HG03025 (cell line): ENCODE results near the gene MFN2.
A peak's percentile ranks its signal among the peaks of the same experiment; 100 is the strongest.
"Not testable (repeated sequence)": the region's sequence is repeated elsewhere in the genome, so short reads cannot be mapped to it uniquely, and the experiment has no call there.

Source experiments
- ATAC-seq: cut with Tn5 transposase; IDR thresholded peaks from one replicate; pipeline ENCODE4 v1.9.1; 2021; ENCODE audit warnings: mild to moderate bottlenecking, moderate library complexity; ENCODE audit not compliant: unreplicated experiment, low FRiP score

Gene MFN2

DNA sequence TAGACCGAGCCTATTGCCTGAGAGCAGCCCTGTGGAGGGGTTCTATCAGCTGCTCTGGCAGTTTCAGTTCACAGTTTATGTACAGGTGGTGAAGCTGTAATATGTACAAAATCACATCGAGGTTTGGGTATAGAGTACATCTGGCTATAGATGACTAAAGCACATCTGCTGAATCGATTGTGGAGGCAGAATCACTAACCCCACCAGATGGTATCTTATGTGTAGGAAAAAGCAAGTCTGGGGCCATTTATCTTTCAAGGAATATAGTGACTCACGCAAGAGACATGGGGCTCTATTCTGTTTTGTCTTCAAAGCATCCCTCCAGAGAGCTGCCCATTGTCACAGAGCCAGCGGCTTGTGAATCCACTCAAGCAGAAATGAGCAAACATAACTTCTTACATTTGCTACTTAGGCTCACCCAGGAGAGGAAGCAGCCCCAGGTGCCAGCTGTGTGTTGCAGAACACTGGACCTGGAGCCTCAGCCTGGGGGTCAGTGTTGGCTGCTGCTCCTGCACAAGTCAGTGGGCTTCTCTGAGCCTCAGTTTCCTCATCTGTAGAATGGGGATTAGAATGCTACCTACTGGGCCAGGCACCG, 60.3 kb downstream of the MFN2 start:
- ATAC-seq = peak; percentile 50

DNA sequence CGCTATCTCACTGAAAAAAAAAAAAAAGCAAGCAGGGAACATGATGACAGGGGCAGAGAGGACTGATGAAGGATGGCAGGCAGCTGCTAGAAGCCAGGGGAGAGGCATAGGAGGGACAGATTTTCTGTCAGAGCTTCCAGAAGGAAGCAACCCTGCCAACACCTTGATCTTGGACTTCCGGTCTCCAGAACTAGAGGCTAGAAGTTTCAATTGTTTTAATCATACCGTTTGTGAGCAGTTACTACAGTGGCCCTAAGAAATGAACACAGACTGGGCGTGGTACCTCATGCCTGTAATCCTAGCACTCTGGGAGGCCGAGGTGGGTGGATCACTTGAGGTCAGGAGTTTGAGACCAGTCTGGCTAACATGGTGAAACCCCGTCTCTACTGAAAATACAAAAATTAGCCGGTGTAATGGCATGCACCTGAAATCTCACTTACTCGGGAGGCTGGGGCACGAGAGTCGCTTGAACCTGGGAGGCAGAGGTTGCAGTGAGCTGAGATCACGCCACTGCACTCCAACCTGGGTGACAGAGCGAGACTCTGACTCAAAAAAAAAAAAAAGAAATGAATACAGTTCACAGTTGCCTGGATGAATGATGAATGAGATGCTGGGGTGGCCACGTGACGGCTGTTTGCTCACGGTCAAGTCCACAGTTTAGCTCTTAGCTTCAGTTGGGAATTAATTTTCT, 64.1 kb downstream of the MFN2 start:
- not testable (repeated sequence) for ATAC-seq

DNA sequence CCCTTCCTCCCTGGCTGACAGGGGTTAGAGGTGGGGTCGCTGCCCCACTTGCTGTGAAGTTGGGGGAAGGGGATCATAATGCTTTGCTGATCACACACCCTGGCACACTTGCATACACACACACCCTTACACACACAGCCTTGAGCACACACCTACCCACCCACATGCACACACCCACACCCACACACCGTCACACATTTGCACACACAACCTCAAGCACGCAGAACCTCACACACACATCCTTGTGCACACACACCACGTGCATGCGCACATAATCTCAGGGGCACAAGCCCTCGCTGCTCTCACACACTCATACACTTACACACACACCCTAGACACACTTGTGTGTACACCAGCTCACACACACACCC, 66.5 kb downstream of the MFN2 start:
- ATAC-seq = no peak

DNA sequence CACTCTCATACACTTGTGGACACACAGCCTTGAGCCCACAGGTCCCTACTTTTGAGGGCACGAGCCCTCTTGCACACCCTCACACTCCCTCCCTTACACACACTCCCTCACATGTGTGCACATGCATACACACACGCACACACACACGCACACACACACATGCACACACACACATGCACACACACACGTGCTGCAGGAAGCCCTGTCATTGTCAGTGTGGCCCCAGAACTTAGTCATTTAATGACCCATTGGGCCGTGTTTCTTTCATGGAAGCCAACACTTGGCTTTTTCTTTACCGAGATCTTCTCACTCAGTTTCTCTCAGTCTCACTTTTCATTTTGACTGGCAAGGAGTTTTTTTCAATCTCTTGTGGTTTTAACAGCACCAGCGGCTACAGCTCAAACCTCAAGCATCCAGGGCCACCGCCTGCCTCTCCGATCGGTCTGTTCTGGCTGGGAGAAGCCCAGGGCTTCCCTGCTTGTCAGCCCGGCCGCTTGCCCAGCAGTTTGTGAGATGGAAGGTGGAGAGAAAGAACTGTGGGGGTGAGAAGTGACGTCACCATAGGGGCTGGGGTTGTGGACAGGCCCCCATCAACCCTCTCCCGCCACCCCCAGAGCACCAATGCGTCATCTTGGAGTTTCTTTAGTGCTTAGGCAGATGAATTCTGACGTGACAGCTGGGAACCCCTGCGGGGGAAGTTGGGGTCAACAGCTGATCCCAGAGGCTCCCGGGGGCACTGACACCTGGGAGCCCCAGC, 67.1 kb downstream of the MFN2 start:
- ATAC-seq = peak; percentile 38

DNA sequence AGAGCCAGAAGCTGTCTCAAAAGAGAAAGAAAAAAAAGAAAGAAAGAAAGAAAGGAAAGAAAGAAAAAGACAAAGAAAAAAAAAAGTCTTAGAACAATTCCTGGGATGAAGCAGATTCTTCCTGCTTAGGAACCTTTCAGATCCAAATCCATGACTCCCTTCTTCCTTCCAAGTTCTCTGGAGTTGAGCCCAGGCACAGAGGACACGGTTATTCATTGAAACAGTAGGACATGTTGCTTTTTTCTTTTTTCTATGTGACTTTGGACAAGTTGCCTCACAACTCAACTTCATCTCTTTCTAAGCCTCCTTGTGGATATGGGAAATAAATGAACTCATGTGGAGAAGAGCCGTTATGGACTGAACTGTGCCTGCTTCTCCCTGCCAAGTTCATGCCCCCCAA, 68.1 kb downstream of the MFN2 start:
- ATAC-seq = no peak

DNA sequence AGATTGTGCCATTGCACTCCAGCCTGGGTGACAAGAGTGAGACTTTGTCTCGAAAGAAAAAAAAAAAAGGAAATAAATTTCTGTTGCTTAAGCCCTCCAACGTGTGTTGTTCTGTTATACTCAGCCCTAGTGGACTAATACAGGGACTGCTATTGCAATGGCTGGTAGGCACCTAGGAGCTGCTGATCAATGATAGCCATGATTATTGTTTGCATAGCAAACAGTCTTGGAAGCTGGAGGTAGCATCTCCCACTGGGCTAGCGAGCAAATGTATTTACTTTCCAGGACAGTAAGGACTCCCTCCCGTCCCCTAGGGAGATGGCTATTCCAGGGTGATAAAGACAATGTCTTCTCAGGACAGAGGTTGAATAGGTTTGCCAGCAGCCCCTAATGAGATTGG, 69.4 kb downstream of the MFN2 start:
- no peak for ATAC-seq

DNA sequence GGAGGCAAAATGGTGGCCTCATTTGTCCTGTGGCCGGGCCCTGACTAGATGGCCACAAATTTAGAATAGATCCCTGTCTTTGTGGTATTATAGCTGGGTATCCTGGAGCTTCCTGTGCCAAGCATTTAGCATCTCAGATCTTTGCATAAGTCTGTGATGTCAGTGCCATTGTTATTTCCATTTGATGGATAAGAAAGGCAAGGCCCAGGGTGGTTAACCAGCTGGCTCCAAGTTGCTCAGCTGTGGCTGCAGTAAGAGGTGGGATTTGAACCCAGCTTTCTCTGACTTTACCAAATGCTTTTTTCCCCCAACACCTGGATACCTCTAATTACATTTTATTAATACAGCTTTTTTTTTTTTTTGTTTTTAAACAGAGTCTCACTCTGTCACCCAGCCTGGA, 71.1 kb downstream of the MFN2 start:
- no peak for ATAC-seq

DNA sequence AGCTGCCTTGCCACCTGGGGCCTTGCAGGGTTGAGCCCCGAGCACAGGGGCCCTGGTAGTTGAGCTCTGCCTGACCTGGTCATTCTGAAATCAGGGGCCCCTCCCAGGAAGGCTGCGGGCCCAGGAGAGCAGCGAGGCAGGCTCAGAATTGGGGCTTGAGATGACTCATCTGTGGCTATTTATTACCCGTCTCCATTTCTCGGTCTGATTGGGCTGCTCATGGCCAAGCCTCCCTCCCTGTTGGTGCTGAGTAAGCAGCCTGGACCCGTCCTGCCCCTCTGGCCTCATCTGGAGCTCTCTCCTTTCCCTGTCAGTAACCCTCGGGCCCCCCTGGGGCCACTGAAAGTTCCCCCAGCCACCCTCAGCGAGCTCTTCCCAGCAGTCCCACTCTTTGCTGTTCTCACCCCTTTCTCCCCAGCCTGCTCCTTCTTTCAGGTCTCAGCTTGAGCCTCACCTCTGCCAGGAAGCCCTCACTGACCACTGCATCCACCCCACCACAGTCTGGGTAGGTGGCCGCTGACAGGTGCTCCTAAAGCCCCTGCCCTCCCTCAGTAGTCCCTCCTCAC, 71.8 kb downstream of the MFN2 start:
- peak; percentile 54 for ATAC-seq

DNA sequence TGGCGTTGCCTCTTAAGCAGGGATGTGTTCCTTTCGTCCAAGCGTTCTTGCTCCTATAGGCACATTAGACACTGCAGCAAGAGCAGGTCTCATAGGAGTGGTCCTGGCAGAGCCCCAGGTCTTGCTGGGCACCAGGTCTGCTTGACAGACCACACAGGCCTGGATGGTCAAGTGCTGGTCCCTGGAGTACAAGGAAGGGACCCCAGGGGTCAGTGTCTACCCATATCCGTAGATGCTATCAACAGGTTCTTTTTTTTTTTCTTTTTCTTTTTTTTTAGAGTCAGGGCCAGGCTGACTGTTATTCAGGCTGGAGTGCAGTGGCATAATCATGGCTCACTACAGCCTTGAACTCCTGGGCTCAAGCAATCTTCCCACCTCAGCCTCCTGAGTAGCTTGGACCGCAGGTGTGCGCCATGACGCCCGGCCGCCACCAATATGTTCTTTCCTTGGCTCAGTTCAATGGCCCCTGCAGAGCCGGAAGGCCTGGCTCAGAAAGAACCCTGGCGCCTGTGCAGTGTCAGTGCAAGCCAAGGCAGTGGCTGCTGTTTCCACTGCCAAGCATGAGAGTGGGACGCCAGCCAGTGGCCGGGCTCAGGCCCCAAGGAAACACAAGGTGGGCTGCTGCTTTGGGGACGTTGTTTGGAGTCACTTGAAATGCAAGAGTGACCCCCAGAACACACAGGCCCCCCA, 72.9 kb downstream of the MFN2 start:
- no peak for ATAC-seq

DNA sequence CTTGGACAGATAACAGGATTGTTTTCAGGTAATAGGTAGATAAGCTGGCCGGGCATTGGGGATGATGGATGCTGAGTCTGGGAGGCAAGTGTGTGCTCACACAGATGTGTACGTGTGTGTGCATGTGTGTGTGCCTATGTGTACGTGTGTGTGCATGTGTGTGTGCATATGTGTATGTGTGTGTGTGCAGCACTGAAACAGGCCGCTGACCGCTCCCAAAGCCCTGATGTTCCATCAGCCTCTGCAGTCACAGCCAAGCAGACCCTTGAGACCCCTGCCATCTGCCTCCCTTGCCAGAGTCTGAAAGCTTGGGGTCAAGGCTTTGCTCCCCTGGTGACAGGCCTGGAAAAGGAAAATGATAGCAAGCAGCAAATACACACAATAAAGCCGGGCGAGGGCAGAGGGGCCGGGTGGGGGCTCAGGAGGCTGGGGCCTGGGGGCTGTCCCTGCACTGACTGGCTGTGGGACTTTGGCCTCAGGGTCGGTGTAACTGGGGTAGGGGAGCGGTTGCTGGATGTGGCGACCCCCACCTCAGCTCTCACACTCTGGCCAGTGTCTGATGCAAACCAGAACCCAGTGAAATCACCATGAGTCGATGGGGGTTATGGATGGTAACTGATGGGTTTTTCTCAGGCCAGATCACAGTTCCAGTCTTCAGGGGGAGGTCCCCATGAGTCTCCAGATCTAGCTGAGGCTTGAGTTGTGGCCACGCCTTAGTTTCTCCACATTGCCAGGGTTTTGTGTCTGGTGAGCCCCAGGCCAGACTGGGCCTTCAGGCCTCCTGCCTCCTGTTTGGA, 73.7 kb downstream of the MFN2 start:
- ATAC-seq = no peak

DNA sequence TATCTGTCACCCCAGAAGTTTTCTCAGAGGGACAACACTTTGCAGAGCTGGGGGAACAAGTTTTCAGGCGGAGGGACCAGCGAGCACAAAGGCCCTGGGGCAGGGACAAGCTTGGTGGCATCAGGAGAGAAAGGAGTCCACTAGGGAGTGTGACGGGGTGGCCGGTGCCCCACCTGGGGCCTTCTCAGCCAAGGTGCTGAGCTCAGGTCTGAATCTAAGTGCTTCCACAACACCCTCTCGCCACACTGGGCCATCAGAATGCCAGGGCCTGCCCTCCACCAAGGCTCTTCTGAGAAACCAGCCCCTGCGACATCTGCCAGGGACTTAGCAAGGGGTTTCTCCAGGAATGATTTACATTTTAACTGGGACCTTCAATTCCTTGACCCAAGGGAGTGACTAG, 75.0 kb downstream of the MFN2 start:
- ATAC-seq = no peak

DNA sequence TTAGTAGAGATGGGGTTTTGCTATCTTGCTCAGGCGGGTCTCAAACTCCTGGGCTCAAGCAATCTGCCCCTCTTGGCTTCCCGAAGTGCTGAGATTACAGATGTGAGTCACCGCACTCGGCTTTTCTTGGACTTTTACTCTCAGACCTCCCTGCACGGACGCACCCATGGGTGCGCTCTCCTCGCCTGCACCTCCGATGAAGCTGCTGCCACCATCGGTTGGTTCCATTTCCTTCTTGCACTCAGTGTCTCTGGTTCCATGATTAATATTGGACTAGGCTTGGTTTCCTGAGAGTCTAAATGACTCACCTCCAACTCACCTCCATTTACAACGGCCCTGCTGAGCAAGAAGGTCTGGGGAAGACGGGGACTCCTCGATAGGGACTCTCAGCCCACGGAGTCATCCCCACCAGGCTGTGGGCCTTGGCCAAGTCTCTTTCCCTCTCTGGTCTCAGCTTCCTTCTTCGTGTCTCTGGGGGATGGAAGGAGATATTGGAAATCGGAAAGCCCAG, 76.1 kb downstream of the MFN2 start:
- no peak for ATAC-seq

DNA sequence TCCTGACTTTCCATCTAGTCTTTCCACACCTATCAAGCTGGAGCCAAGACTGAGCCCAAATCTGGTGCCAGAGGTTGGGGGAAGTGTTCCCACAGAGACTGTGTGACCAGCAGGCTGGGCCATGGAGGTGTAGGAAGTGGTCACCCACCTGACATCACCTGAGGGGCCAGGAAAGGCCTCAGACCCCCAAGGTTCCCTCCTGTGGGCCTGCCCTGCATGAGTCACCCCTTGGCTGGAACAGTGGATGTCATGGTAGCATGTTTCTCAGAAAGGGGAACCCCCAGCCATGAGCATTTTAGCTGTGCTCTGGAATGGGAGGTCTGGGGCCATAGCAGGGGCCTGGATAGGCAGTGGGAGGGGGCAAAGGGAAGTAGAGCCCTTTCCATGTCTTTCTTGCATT, 77.1 kb downstream of the MFN2 start:
- no peak for ATAC-seq

DNA sequence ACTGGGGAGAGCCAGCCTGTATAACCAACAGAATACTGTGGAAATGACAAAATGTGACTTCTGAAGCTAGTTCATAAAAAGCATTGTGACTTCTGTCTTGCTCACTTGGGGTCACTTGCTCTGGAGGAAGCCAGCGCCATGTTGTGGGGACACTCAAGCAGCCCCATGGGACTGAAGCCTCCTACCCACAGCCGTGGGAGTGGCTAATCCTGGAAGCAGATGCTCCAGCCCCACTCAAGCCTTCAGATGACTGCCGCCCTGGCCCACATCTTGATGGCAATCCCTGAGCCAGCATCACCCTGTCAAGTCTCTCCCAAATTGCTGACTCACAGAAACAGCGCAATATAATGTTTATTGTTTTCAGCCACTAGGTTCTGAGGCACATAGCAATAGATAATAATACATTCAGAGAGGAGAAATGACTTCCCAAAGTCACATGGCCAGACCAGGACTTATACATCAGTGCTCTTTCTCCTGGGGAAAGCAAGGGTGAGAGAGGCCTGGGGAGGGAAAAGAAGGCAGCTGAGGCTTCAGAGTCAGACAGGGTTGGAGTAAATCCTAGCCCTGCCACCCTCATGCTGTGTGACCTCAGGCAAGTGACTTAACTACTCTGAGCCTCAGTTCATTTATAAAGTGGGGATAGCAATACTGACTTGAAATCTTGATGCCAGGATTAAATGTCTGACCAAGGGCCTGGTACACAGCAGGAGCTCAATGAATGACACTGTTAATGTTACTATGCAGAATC, 77.9 kb downstream of the MFN2 start:
- ATAC-seq = no peak

DNA sequence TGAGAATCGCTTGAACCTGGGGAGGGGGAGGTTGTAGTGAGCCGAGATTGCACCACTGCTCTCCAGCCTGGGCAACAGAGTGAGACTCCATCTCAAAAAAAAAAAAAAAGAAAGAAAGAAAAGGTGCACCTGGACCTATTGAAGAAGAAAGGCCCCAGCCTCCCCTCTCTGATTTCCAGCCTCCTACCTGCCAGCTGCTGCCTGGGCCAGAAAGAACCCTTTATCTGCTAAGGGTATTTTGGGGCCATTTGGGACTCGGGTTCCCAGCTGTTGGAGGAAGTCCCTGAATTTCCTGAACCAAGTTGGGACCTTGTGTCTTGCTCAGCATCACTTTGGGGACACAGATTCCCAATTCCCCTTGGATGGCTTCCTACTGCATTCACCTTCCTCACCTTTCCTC, 79.0 kb downstream of the MFN2 start:
- no peak for ATAC-seq

DNA sequence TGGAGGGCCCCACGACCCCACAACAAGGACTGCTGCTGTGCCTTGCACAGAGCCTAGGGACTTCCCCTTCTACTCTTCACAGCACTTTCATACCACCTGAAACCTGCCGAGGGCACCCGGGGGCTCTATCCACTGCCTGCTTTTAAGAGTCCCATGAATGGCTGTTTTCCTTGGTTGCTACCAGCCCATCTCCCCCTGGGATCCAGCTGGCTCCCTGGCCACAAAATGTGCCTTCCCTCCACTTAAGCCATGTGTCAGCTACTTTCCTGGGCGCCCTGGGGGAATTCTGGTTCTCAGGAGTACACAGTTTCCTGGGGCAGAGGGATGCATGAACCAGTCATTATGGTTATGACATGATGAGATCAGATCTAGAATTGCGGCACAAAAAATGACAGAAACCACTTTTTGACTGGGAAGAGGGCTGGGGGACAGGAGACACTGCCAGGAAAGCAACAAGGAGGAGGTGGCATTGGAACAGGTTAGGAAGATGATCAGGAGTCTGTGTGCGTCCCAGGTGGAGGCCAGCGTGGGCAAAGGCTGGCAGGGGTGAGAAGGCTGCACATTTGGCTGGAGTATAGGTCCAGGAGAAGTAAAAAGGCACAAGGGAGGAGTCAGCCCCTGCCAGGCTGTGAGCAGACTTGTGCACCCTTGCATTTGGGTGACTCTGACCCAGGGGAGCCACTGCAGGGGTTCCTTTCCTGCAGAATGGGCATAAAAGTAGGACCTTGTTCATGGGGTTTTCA, 79.6 kb downstream of the MFN2 start:
- ATAC-seq = no peak

DNA sequence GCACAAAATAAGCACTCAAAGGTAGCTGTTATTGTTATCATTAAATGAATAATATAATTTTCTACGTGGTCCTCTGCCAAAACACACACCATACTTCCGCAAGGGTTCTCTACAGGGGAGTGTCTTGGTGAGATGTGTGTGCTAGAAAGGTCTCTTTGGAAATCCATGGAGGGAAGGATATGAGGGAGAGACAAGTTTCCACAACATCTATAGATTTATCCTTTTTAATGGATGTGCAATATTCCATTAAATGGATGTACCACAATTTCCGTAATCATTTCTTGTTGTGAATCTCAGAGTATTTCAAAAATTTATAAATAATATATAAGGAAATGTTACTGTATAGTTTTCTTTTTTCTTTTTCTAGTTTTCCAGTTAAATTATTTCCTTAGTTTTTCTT, 80.3 kb downstream of the MFN2 start:
- ATAC-seq = no peak
